ENCODE data around the gene EPB41L1. TPM values are rescaled to one million over a fixed set of nuclear protein-coding genes. Genes with fewer than 3 reads are reported as not detected.

Gene EPB41L1
- total RNA-seq, 1 experiment from 2014 or later = 42.1 TPM

GRCh38 chr20:36208257-36208656, 53.7 kb downstream of the EPB41L1 start:
- Histone ChIP-seq H3K4me1 (ENCODE audit: control insufficient read depth in 1 of 2, insufficient read depth in 2 of 2, low read length in 2 of 2) (no peaks in the 10 kb centered on the region), H3K9ac (ENCODE audit: low read length) (no peak overlapping the region), H3K36me3 (ENCODE audit: control insufficient read depth in 1 of 2, insufficient read depth in 2 of 2, low read length in 2 of 2) (no peaks in the 10 kb centered on the region), H4K20me1 (ENCODE audit: insufficient read depth) (no peaks in the 10 kb centered on the region), H3K79me2 (ENCODE audit: insufficient read depth, low read length) (no peaks in the 10 kb centered on the region), H3K27ac (ENCODE audit: low read depth, low read length) (no peak overlapping the region), H3K4me3 (replicated peaks in 1 of 2; ENCODE audit: low read depth in 1 of 2, low read length in 2 of 2) (no peak overlapping the region), H3K9me2 (ENCODE audit: insufficient read depth) (no peaks in the 10 kb centered on the region), H3K27me3 (ENCODE audit: insufficient read depth, low read length) (no peaks in the 10 kb centered on the region), H2AFZ (ENCODE audit: low read depth, low read length, poor library complexity, severe bottlenecking) (no peak overlapping the region), H3K4me2 (ENCODE audit: low read length) (no peak overlapping the region), H3K9me3 (ENCODE audit: control insufficient read depth in 1 of 2, insufficient read depth in 1 of 2, low read depth in 1 of 2, low read length in 2 of 2) (no peaks in the 10 kb centered on the region)
- RAD21 ChIA-PET (ENCODE audit: low non-redundant PET in 1 of 2, low total read pairs in 2 of 2, uncharacterized antibody in 2 of 2, unreplicated experiment in 2 of 2) = no interaction called here
- no TSS peak for BruUV-seq (replicated peaks)
- CTCF ChIA-PET = no interaction called here
- no peak for ATAC-seq
- intact Hi-C loops (cut with micrococcal nuclease) = no loop called here
- TF ChIP-seq ZNF274 (IDR thresholded peaks at IDR 0.05; ENCODE audit: low read depth, low read length) = no peak
- no peak for TF ChIP-seq CEBPB (IDR thresholded peaks at IDR 0.05; ENCODE audit: low read depth)
- no peak for TF ChIP-seq ATF3 (IDR thresholded peaks at IDR 0.05)
- no peak for TF ChIP-seq MAX (IDR thresholded peaks at IDR 0.05)
- TF ChIP-seq SP1 (IDR thresholded peaks at IDR 0.05; ENCODE audit: low read depth) = no peak
- TF ChIP-seq SIN3A (IDR thresholded peaks at IDR 0.05; ENCODE audit: low read depth) = no peak
- TF ChIP-seq ZBTB33 (IDR thresholded peaks at IDR 0.05; ENCODE audit: extremely low read depth, insufficient replicate concordance, low read length) = no peak
- TF ChIP-seq SRF (IDR thresholded peaks at IDR 0.05; ENCODE audit: low read depth) = no peak
- POLR2A ChIA-PET = no interaction called here
- no peak for DNase-seq (ENCODE audit: low read depth, low spot score)
